ENCODE data around the gene TMEM256. TPM values are rescaled to one million over a fixed set of nuclear protein-coding genes. Genes with fewer than 3 reads are reported as not detected.

TMEM256 gene
- total RNA-seq, 1 experiment from 2014 or later: 151 TPM

DNA sequence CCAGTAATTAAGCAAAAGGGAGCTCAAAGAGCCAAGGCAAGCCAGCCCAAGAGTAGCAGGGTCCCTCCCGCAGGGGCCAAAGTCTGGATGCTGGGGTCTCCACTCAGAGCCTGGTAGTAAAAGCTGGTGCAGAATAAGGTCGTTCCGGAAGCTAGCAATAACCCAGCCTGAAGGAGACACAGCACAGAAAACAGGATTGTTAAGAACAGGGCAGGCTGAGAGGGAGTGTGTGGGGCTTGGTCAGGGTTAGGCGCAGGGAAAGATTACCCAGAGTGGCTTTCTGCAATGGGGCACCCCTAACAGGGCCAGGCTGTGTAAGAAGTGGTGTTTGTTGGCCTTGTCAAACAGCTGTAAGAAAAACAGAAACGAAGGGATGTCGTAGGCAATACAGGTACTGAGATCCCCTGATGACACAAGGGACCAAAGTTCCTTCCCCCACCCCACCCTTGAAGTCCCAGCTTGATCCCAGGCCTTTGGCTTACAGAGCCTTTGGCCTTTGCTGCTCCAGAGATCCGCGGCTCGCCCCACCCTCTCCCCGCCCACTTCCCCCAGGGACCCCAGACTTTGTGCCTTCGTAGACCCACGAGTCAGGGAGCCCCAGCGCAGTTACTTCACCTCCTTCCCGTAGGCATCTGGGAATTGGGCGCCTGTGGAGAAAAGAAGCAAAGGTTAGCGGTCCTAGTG lies 712 bp downstream of the TMEM256 start:
- WGBS (ENCODE audit: extremely low coverage, insufficient read length, low lambda C conversion rate): no CpG with 5 or more reads among the region's 16 CpGs
- no peak overlapping the region for H4K8ac ChIP-seq (replicated peaks; ENCODE audit: insufficient read length, low read depth, low read length)
- Mint-ChIP-seq H3K27ac (peak overlapping the region; percentile 84 to 96 (median 91); a peak in 6 of 7 replicates), H3K27me3 (ENCODE audit: low read depth) (no peaks in the 10 kb centered on the region; the same call in 1 of the 2 replicates), H3K36me3 (ENCODE audit: insufficient read depth in 1 of 3, low read depth in 3 of 3) (peaks cover 3 to 11% (median 4%) of the 10 kb centered on the region in 3 experiments; a peak in 5 of 7 replicates), H3K9me3 (no peaks in the 10 kb centered on the region), H3K4me3 (peak overlapping the region; percentile 84 to 94), H3K4me1 (peaks cover 26 to 37% of the 10 kb centered on the region in 2 experiments)
- H3K23me2 ChIP-seq (ENCODE audit: insufficient read length, low read depth, low read length, poor library complexity, severe bottlenecking): peaks cover 5% of the 10 kb centered on the region
- no peaks in the 10 kb centered on the region for H3K79me2 ChIP-seq (ENCODE audit: insufficient read depth, low read length)
- no peak overlapping the region for H3K18ac ChIP-seq (ENCODE audit: insufficient read length, low read depth, low read length)
- no peak overlapping the region for H3K27ac ChIP-seq (ENCODE audit: insufficient read length, low read depth, low read length)
- no peak overlapping the region for H2AK5ac ChIP-seq (ENCODE audit: insufficient read length, low read length)
- no peak overlapping the region for H2BK12ac ChIP-seq (ENCODE audit: insufficient read length, low read depth, low read length)
- no peak overlapping the region for H4K91ac ChIP-seq (ENCODE audit: insufficient read length, low read depth, low read length)
- H3K56ac ChIP-seq (ENCODE audit: insufficient read length, low read depth, low read length): no peak overlapping the region
- H4K20me1 ChIP-seq (ENCODE audit: control insufficient read depth, insufficient read depth, insufficient read length): no peaks in the 10 kb centered on the region
- no peak overlapping the region for H2BK20ac ChIP-seq (ENCODE audit: low read depth, low read length, poor library complexity, severe bottlenecking)
- no peak overlapping the region for H2BK120ac ChIP-seq (ENCODE audit: low read depth, low read length, poor library complexity, severe bottlenecking)
- no peaks in the 10 kb centered on the region for H3K27me3 ChIP-seq (ENCODE audit: insufficient read depth, low read length)
- H2AFZ ChIP-seq (ENCODE audit: low read length): no peak overlapping the region
- no peak overlapping the region for H3K14ac ChIP-seq (ENCODE audit: insufficient read depth, low read length)
- no peak overlapping the region for H3K4ac ChIP-seq (ENCODE audit: low read depth, low read length)
- no peaks in the 10 kb centered on the region; the same call in 1 of the 2 replicates for H3K4me1 ChIP-seq (ENCODE audit: insufficient read depth, low read length)
- H2BK15ac ChIP-seq (ENCODE audit: low read depth, low read length): no peak overlapping the region
- H3T11ph ChIP-seq (ENCODE audit: low read length): no peak overlapping the region
- peak overlapping the region; percentile 37 for H3K4me2 ChIP-seq (ENCODE audit: insufficient read depth, insufficient read length, low read length)
- no peak overlapping the region for H4K5ac ChIP-seq (ENCODE audit: insufficient read length, low read depth, low read length)
- H3K9ac ChIP-seq (ENCODE audit: extremely low read depth, insufficient read length, low read length): peak overlapping the region; percentile 1
- no peak for DNase-seq
- no peaks in the 10 kb centered on the region for H3K9me3 ChIP-seq (ENCODE audit: control insufficient read depth, low read depth, low read length)
- no peak for TF ChIP-seq CTCF (conservative IDR thresholded peaks at IDR 0.05)
- no peak overlapping the region for H3K23ac ChIP-seq (ENCODE audit: insufficient read length, low read depth, low read length)
- no peak overlapping the region for H2BK5ac ChIP-seq (ENCODE audit: insufficient read length, low read length)
- H3K79me1 ChIP-seq (ENCODE audit: insufficient read depth, low read depth, low read length, poor library complexity, severe bottlenecking): no peaks in the 10 kb centered on the region

Data from H9 (cell line).